Gastrocnemius medialis (tissue), 4 donors: ENCODE measurements around the gene TMIGD2. TPM values are rescaled to one million over a fixed set of nuclear protein-coding genes. Genes with fewer than 3 reads are reported as not detected.

Experiments used
- ATAC-seq, 2 donors: fragments of 150-250 bp; one replicate each; pipeline ENCODE4 v1.9.1; 2016
- DNase-seq, 2 donors: peaks; one replicate each; pipeline ENCODE4 v3.0.0-alpha.2; 2019
- H3K27ac ChIP-seq, 4 donors: fragments of 200-600 bp; sonication (generic); 1 replicate in 1 of 4; 2 replicates in 3 of 4; pipeline ENCODE4 v1.5.1; 2016 to 2018; ENCODE audit warnings: mild to moderate bottlenecking in 2 of 4, moderate library complexity in 1 of 4
- H3K27me3 ChIP-seq, 3 donors: fragments of 200-600 bp; sonication (generic) in 2 of 3; 1 replicate in 1 of 3; 2 replicates in 2 of 3; pipeline versions ENCODE4 v1.5.1 to v1.6.0; 2016 to 2019; ENCODE audit warnings: mild to moderate bottlenecking in 1 of 3, moderate library complexity in 1 of 3
- H3K36me3 ChIP-seq, 2 donors: fragments of 200-600 bp; sonication (generic) in 1 of 2; one replicate each; pipeline ENCODE4 v1.5.1; 2017 to 2018
- H3K4me1 ChIP-seq, 2 donors: fragments of 200-600 bp; sonication (generic) in 1 of 2; one replicate each; pipeline ENCODE4 v1.5.1; 2016 to 2017; ENCODE audit warnings: mild to moderate bottlenecking in 2 of 2
- H3K4me3 ChIP-seq, 4 donors: fragments of 200-600 bp; sonication (generic) in 3 of 4; 1 replicate in 1 of 4; 2 replicates in 3 of 4; pipeline ENCODE4 v1.5.1; 2016 to 2019; ENCODE audit warnings: mild to moderate bottlenecking in 2 of 4
- H3K9me3 ChIP-seq, 3 donors: fragments of 200-600 bp; sonication (generic) in 2 of 3; 1 replicate in 1 of 3; 2 replicates in 2 of 3; pipeline ENCODE4 v1.5.1; 2016 to 2019
- CTCF ChIP-seq, 5 experiments: fragments of 450-650 bp in 3 of 5; fragments of 200-600 bp in 2 of 5; sonication (generic) in 2 of 5; IDR thresholded peaks in 4 of 5; conservative IDR thresholded peaks in 1 of 5; 1 replicate in 4 of 5; 2 replicates in 1 of 5; pipeline ENCODE4 v1.5.1; 2016 to 2019; ENCODE audit warnings: antibody characterized with exemption in 5 of 5, mild to moderate bottlenecking in 3 of 5, moderate library complexity in 3 of 5
- POLR2A ChIP-seq, 2 donors: fragments of 450-650 bp; IDR thresholded peaks; one replicate each; pipeline ENCODE4 v1.6.1; 2017; ENCODE audit warnings: antibody characterized with exemption in 2 of 2, mild to moderate bottlenecking in 2 of 2, moderate library complexity in 2 of 2
- in situ Hi-C, 4 donors: fragments of 200-750 bp; cut with MboI; loops; one replicate each; pipeline versions ENCODE4 v1.15.0 to v1.8.0; 2017; ENCODE audit warnings: low sequenced_read_pairs in 4 of 4
- intact Hi-C: fragments of 100-400 bp; cut with DNase I; formaldehyde crosslinking; loops from one replicate; pipeline ENCODE4 v1.15.1; 2023; ENCODE audit warnings: low total_unique reads
- total RNA-seq, 4 donors: library from RNA; depleted of rRNA; stranded (reverse); fragments of >200 nt; gene quantifications; one replicate each; pipeline versions ENCODE4 v1.1.0 to v1.2.3, GENCODE V29; 2016

Gene TMIGD2
- total RNA-seq, 4 donors from 2014 or later, result not detected

DNA sequence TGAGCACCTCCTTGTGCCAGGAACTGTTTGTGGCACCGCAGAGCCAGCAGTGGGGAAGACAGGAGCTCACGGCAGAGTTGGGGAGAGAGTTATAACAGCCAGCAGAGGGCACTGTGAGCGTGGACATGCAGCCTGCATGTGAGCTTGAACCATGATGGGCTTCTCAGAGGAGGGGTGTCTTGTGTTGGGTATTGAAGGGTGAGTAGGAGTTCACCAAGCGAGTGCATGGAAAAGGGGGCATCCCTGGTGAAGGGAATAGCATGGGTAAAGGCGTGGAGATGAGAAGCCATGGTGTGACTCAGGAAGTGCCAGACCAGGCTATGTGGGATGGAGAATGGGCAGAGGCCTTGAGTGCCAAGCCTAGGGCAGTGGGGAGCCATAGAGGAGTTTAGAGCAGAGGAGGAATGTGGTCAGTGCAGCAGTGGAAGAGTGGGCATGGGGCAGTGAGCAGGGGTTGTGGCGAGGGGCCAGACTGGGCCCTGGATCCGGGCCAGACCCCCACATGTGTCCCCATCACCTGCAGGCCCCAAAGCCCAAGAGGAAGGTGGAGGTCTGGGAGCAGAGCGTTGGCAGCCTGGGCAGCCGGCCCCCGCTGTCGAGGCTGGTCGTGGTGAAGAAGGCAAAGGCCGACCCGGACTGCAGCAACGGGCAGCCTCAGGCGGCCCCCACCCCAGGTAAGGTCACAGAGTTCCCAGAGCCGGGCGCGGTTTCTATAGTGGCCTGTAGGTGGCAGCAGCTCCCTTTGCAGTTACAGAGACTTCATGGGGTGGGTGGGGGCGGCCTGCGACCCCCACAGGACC, 34.9 kb downstream of the TMIGD2 start:
- DNase-seq, result peak in 1 of 2 donors; percentile 7
- Histone ChIP-seq H3K4me1 (no peaks in the 10 kb centered on the region), H3K9me3 (no peaks in the 10 kb centered on the region), H3K4me3 (no peak overlapping the region), H3K36me3 (peaks cover 0 to 72% of the 10 kb centered on the region in 2 donors), H3K27me3 (no peaks in the 10 kb centered on the region), H3K27ac (no peak overlapping the region)
- TF ChIP-seq CTCF (IDR thresholded peaks at IDR 0.05 in 4 of 5, conservative IDR thresholded peaks at IDR 0.05 in 1 of 5), result peak; percentile 76 to 90 (median 78)
- no peak for TF ChIP-seq POLR2A (IDR thresholded peaks at IDR 0.05)
- in situ Hi-C loops, result loop anchor here in 3 of 4 donors (10.0 to 25.0 kb wide), 4 partner anchors 88 to 370 kb away; partner anchors contain the start of genes CHAF1A (in 1 of the 3), SH3GL1 (in 1 of the 3) and TNFAIP8L1 (in 1 of the 3)
- intact Hi-C loops, result loop anchor here (1.0 to 5.0 kb wide), 2 partner anchors 86 to 135 kb away; partner anchors contain the start of genes CHAF1A and SH3GL1
- ATAC-seq, result peak in 1 of 2 donors; percentile 44

GRCh38 chr19:4266253-4267000, 35.8 kb downstream of the TMIGD2 start:
- no peaks in the 10 kb centered on the region for H3K4me1 ChIP-seq
- H3K27me3 ChIP-seq, result no peaks in the 10 kb centered on the region
- TF ChIP-seq CTCF (IDR thresholded peaks at IDR 0.05 in 4 of 5, conservative IDR thresholded peaks at IDR 0.05 in 1 of 5) (no peak), POLR2A (IDR thresholded peaks at IDR 0.05) (no peak)
- H3K36me3 ChIP-seq, result peaks cover 0 to 78% of the 10 kb centered on the region in 2 donors
- no peak for ATAC-seq
- H3K4me3 ChIP-seq, result no peak overlapping the region
- no peak overlapping the region for H3K27ac ChIP-seq
- intact Hi-C loops (loop anchor here (5.0 kb wide), 1 partner anchor 136 kb away; the partner anchor contains the start of genes CHAF1A and SH3GL1), in situ Hi-C loops (loop anchor here in 3 of 4 donors (10.0 to 25.0 kb wide), 4 partner anchors 88 to 371 kb away; partner anchors contain the start of genes CHAF1A (in 1 of the 3), SH3GL1 (in 1 of the 3) and TNFAIP8L1 (in 1 of the 3))
- H3K9me3 ChIP-seq, result no peaks in the 10 kb centered on the region
- DNase-seq, result no peak

- Histone ChIP-seq H3K27ac (no peak overlapping the region), H3K36me3 (peaks cover 0 to 84% of the 10 kb centered on the region in 2 donors), H3K9me3 (no peaks in the 10 kb centered on the region), H3K4me1 (no peaks in the 10 kb centered on the region), H3K27me3 (no peaks in the 10 kb centered on the region), H3K4me3 (no peak overlapping the region)
- intact Hi-C loops, result loop anchor here (5.0 kb wide), 1 partner anchor 137 kb away; the partner anchor contains the start of genes CHAF1A and SH3GL1
- TF ChIP-seq CTCF (IDR thresholded peaks at IDR 0.05 in 4 of 5, conservative IDR thresholded peaks at IDR 0.05 in 1 of 5) (no peak), POLR2A (IDR thresholded peaks at IDR 0.05) (no peak)
- DNase-seq (no peak), ATAC-seq (no peak)
- in situ Hi-C loops, result loop anchor here in 3 of 4 donors (10.0 to 25.0 kb wide), 4 partner anchors 90 to 372 kb away; partner anchors contain the start of genes CHAF1A (in 1 of the 3), SH3GL1 (in 1 of the 3) and TNFAIP8L1 (in 1 of the 3)
Observed at GRCh38 chr19:4264812-4265211, 37.4 kb downstream of the TMIGD2 start.

- Histone ChIP-seq H3K36me3 (peaks cover 0 to 85% of the 10 kb centered on the region in 2 donors), H3K4me3 (no peak overlapping the region), H3K4me1 (no peaks in the 10 kb centered on the region), H3K9me3 (no peaks in the 10 kb centered on the region), H3K27me3 (no peaks in the 10 kb centered on the region), H3K27ac (no peak overlapping the region)
- intact Hi-C loops, result no loop called here
- no peak for TF ChIP-seq POLR2A (IDR thresholded peaks at IDR 0.05)
- TF ChIP-seq CTCF (IDR thresholded peaks at IDR 0.05 in 4 of 5, conservative IDR thresholded peaks at IDR 0.05 in 1 of 5), result no peak
- in situ Hi-C loops, result loop anchor here in 3 of 4 donors (10.0 to 25.0 kb wide), 4 partner anchors 94 to 377 kb away; partner anchors contain the start of genes CHAF1A (in 1 of the 3), SH3GL1 (in 1 of the 3) and TNFAIP8L1 (in 1 of the 3)
- DNase-seq (no peak), ATAC-seq (no peak)
Observed at GRCh38 chr19:4260613-4261191, 41.5 kb downstream of the TMIGD2 start.
